Measurements from ENCODE around the gene LSMEM2.

DNA sequence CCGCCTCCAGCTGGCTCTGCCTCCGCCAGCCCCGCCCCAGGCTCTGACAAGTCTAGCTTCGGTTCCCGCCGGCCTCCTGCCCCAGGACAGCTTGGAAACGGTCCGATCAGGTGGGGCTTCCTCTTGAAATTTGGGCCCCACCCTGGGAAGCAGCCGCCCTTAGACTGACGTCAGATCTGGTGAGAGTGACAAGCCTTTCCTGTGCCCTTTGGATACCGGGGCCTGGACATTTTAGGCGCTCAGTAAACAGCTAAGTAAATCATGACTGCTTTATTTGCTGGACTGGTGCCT, 20.7 kb downstream of the LSMEM2 start:
- no peak for TF ChIP-seq CHD2 (IDR thresholded peaks at IDR 0.05; ENCODE audit: low read length, partially characterized antibody)
- no peak for TF ChIP-seq RAD21 (conservative IDR thresholded peaks at IDR 0.05 in 1 of 2, IDR thresholded peaks at IDR 0.05 in 1 of 2)
- TF ChIP-seq, protein P1, sequence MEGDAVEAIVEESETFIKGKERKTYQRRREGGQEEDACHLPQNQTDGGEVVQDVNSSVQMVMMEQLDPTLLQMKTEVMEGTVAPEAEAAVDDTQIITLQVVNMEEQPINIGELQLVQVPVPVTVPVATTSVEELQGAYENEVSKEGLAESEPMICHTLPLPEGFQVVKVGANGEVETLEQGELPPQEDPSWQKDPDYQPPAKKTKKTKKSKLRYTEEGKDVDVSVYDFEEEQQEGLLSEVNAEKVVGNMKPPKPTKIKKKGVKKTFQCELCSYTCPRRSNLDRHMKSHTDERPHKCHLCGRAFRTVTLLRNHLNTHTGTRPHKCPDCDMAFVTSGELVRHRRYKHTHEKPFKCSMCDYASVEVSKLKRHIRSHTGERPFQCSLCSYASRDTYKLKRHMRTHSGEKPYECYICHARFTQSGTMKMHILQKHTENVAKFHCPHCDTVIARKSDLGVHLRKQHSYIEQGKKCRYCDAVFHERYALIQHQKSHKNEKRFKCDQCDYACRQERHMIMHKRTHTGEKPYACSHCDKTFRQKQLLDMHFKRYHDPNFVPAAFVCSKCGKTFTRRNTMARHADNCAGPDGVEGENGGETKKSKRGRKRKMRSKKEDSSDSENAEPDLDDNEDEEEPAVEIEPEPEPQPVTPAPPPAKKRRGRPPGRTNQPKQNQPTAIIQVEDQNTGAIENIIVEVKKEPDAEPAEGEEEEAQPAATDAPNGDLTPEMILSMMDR (IDR thresholded peaks at IDR 0.05): no peak
- TF ChIP-seq RFX5 (IDR thresholded peaks at IDR 0.05): no peak
- TF ChIP-seq USF2 (IDR thresholded peaks at IDR 0.05): no peak
- TF ChIP-seq BHLHE40 (IDR thresholded peaks at IDR 0.05; ENCODE audit: low read depth, low read length): no peak

All from A549 (cell line).